ENCODE results near the gene CORIN.

- no peak for TF ChIP-seq EP300 (conservative IDR thresholded peaks at IDR 0.05; ENCODE audit: poor library complexity, severe bottlenecking)
- TF ChIP-seq, protein P1, sequence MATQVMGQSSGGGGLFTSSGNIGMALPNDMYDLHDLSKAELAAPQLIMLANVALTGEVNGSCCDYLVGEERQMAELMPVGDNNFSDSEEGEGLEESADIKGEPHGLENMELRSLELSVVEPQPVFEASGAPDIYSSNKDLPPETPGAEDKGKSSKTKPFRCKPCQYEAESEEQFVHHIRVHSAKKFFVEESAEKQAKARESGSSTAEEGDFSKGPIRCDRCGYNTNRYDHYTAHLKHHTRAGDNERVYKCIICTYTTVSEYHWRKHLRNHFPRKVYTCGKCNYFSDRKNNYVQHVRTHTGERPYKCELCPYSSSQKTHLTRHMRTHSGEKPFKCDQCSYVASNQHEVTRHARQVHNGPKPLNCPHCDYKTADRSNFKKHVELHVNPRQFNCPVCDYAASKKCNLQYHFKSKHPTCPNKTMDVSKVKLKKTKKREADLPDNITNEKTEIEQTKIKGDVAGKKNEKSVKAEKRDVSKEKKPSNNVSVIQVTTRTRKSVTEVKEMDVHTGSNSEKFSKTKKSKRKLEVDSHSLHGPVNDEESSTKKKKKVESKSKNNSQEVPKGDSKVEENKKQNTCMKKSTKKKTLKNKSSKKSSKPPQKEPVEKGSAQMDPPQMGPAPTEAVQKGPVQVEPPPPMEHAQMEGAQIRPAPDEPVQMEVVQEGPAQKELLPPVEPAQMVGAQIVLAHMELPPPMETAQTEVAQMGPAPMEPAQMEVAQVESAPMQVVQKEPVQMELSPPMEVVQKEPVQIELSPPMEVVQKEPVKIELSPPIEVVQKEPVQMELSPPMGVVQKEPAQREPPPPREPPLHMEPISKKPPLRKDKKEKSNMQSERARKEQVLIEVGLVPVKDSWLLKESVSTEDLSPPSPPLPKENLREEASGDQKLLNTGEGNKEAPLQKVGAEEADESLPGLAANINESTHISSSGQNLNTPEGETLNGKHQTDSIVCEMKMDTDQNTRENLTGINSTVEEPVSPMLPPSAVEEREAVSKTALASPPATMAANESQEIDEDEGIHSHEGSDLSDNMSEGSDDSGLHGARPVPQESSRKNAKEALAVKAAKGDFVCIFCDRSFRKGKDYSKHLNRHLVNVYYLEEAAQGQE (IDR thresholded peaks at IDR 0.05; ENCODE audit: borderline replicate concordance): no peak
These were observed 134.9 kb downstream of the CORIN start for GRCh38 chr4:47703008-47703407.
